ENCODE data around the gene KLK2.

DNA sequence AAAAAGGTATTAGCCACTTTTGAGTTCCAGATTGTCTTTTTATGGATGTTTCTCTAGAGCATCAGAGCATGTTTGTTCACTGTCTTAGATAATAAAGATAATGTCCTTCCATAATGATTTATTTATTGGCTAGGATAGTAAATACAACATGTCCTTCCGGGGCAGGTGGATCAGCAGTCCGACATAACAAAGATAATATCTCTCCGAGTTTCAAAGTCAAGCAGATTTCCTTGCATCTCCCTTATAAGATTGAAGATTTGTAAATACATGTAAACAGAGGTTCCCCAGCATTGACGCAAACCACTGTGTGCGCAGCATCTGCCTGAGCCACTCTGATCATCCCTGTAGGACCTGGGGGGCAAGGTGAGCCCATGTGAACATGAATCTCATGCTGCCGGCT is 31.1 kb upstream of the KLK2 start:
- TF ChIP-seq, protein P1, sequence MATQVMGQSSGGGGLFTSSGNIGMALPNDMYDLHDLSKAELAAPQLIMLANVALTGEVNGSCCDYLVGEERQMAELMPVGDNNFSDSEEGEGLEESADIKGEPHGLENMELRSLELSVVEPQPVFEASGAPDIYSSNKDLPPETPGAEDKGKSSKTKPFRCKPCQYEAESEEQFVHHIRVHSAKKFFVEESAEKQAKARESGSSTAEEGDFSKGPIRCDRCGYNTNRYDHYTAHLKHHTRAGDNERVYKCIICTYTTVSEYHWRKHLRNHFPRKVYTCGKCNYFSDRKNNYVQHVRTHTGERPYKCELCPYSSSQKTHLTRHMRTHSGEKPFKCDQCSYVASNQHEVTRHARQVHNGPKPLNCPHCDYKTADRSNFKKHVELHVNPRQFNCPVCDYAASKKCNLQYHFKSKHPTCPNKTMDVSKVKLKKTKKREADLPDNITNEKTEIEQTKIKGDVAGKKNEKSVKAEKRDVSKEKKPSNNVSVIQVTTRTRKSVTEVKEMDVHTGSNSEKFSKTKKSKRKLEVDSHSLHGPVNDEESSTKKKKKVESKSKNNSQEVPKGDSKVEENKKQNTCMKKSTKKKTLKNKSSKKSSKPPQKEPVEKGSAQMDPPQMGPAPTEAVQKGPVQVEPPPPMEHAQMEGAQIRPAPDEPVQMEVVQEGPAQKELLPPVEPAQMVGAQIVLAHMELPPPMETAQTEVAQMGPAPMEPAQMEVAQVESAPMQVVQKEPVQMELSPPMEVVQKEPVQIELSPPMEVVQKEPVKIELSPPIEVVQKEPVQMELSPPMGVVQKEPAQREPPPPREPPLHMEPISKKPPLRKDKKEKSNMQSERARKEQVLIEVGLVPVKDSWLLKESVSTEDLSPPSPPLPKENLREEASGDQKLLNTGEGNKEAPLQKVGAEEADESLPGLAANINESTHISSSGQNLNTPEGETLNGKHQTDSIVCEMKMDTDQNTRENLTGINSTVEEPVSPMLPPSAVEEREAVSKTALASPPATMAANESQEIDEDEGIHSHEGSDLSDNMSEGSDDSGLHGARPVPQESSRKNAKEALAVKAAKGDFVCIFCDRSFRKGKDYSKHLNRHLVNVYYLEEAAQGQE (IDR thresholded peaks at IDR 0.05; ENCODE audit: insufficient read depth in 1 of 2, low read depth in 2 of 2, low read length in 1 of 2) = no peak
- TF ChIP-seq, protein P2, sequence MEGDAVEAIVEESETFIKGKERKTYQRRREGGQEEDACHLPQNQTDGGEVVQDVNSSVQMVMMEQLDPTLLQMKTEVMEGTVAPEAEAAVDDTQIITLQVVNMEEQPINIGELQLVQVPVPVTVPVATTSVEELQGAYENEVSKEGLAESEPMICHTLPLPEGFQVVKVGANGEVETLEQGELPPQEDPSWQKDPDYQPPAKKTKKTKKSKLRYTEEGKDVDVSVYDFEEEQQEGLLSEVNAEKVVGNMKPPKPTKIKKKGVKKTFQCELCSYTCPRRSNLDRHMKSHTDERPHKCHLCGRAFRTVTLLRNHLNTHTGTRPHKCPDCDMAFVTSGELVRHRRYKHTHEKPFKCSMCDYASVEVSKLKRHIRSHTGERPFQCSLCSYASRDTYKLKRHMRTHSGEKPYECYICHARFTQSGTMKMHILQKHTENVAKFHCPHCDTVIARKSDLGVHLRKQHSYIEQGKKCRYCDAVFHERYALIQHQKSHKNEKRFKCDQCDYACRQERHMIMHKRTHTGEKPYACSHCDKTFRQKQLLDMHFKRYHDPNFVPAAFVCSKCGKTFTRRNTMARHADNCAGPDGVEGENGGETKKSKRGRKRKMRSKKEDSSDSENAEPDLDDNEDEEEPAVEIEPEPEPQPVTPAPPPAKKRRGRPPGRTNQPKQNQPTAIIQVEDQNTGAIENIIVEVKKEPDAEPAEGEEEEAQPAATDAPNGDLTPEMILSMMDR (IDR thresholded peaks at IDR 0.05) = no peak
- TF ChIP-seq TCF7L2 (IDR thresholded peaks at IDR 0.05; ENCODE audit: low read depth, low read length) = no peak
- no peak for TF ChIP-seq POLR2AphosphoS5 (IDR thresholded peaks at IDR 0.05; ENCODE audit: low read depth, low read length)

All from Panc1 (cell line).